IMR-90 (cell line): Measurements from ENCODE around the gene TMX1. TPM values are rescaled to one million over a fixed set of nuclear protein-coding genes. Genes with fewer than 3 reads are reported as not detected.

Source experiments
- ATAC-seq: fragments of 200-7000 bp; cut with Tn5 transposase; 2 replicates; pipeline ENCODE4 v1.9.1; 2020; ENCODE audit warnings: low read depth, mild to moderate bottlenecking, moderate library complexity
- BruUV-seq: library from RNA; stranded (reverse); fragments of 400-500 nt; replicated peaks from 2 replicates; lab custom pipeline; 2021; lab: Mats Ljungman, UMichigan
- CTCF ChIA-PET: fragments of 300-600 bp; formaldehyde crosslinking; extraction: SDS; loops from one replicate; lab custom pipeline; 2021; ENCODE audit warnings: antibody characterized with exemption; lab: Yijun Ruan, JAX
- POLR2A ChIA-PET: fragments of 300-600 bp; sonication (Branson Sonifier 250); formaldehyde crosslinking; loops from one replicate; lab custom pipeline; 2022; ENCODE audit warnings: antibody characterized with exemption; ENCODE audit not compliant: unreplicated experiment; lab: Charles Lee
- DNase-seq: peaks from one replicate; pipeline ENCODE4 v3.0.0; 2013
- H2AFZ ChIP-seq: replicated peaks from 2 replicates; pipeline ENCODE3; 2013; ENCODE audit warnings: low read length, mild to moderate bottlenecking; ENCODE audit not compliant: poor library complexity
- H2AK5ac ChIP-seq: 2 replicates; pipeline ENCODE4 v1.6.1; 2013; ENCODE audit warnings: low read depth, low read length, inconsistent platforms
- H2AK9ac ChIP-seq: replicated peaks from 2 replicates; pipeline ENCODE3; 2013; ENCODE audit warnings: mild to moderate bottlenecking, low read depth, low read length, moderate library complexity; ENCODE audit not compliant: poor library complexity
- H2BK120ac ChIP-seq: 2 replicates; pipeline ENCODE4 v1.6.1; 2013; ENCODE audit warnings: low read depth, low read length, inconsistent platforms
- H2BK15ac ChIP-seq: 3 replicates; pipeline ENCODE4 v1.6.1; 2013; ENCODE audit warnings: low read depth, low read length, inconsistent platforms
- H2BK20ac ChIP-seq: 2 replicates; pipeline ENCODE4 v1.6.1; 2013; ENCODE audit warnings: low read depth, mild to moderate bottlenecking, inconsistent platforms, low read length, moderate library complexity
- H2BK5ac ChIP-seq: 2 replicates; pipeline ENCODE4 v1.6.1; 2013; ENCODE audit warnings: mild to moderate bottlenecking, low read depth, low read length, inconsistent platforms; ENCODE audit not compliant: poor library complexity, severe bottlenecking
- H3K14ac ChIP-seq: replicated peaks from 2 replicates; pipeline ENCODE4 v1.6.1; 2013; ENCODE audit warnings: low read depth, low read length, inconsistent platforms
- H3K18ac ChIP-seq: 2 replicates; pipeline ENCODE4 v1.6.1; 2013; ENCODE audit warnings: low read depth, low read length, control low read depth
- H3K23ac ChIP-seq: 2 replicates; pipeline ENCODE4 v1.6.1; 2013; ENCODE audit warnings: low read depth, low read length, inconsistent platforms
- H3K27ac ChIP-seq: 2 replicates; pipeline ENCODE4 v1.5.1; 2013; ENCODE audit warnings: mild to moderate bottlenecking, control low read depth, low read length; ENCODE audit not compliant: insufficient read depth
- H3K27me3 ChIP-seq: 2 replicates; pipeline ENCODE4 v1.6.1; 2013; ENCODE audit warnings: low read length; ENCODE audit not compliant: control insufficient read depth, insufficient read depth
- H3K36me3 ChIP-seq: 2 replicates; pipeline ENCODE4 v1.6.1; 2013; ENCODE audit warnings: low read length, mixed read lengths; ENCODE audit not compliant: control insufficient read depth, insufficient read depth
- H3K4ac ChIP-seq: 2 replicates; pipeline ENCODE4 v1.6.1; 2013; ENCODE audit warnings: low read depth, low read length, inconsistent platforms
- H3K4me1 ChIP-seq: 2 replicates; pipeline ENCODE4 v1.6.1; 2013; ENCODE audit warnings: low read length, mixed read lengths; ENCODE audit not compliant: control insufficient read depth, insufficient read depth
- H3K4me2 ChIP-seq: 2 replicates; pipeline ENCODE4 v1.6.1; 2013; ENCODE audit warnings: low read depth, mild to moderate bottlenecking, control low read depth, low read length, moderate library complexity
- H3K4me3 ChIP-seq: 2 replicates; pipeline ENCODE4 v1.5.1; 2013; ENCODE audit warnings: low read depth, mild to moderate bottlenecking, control low read depth, low read length, moderate library complexity; ENCODE audit not compliant: insufficient read depth
- H3K56ac ChIP-seq: 2 replicates; pipeline ENCODE4 v1.6.1; 2013; ENCODE audit warnings: low read length, inconsistent platforms; ENCODE audit not compliant: insufficient read depth; ENCODE audit errors: extremely low read depth
- H3K79me1 ChIP-seq, 2 experiments: 2 replicates each; pipeline ENCODE4 v1.6.1; 2013; ENCODE audit warnings: low read length in 2 of 2, inconsistent platforms in 1 of 2, low read depth in 1 of 2
- H3K9ac ChIP-seq: 2 replicates; pipeline ENCODE4 v1.6.1; 2013; ENCODE audit warnings: low read depth, low read length, control low read depth
- H3K9me1 ChIP-seq: 2 replicates; pipeline ENCODE4 v1.6.1; 2013; ENCODE audit warnings: low read length, inconsistent platforms; ENCODE audit not compliant: insufficient read depth
- H3K9me3 ChIP-seq: 2 replicates; pipeline ENCODE4 v1.6.1; 2013; ENCODE audit warnings: low read length; ENCODE audit not compliant: control insufficient read depth, insufficient read depth
- H4K20me1 ChIP-seq: 2 replicates; pipeline ENCODE4 v1.6.1; 2013; ENCODE audit warnings: low read length, inconsistent platforms; ENCODE audit not compliant: insufficient read depth
- H4K5ac ChIP-seq: 2 replicates; pipeline ENCODE4 v1.6.1; 2013; ENCODE audit warnings: mild to moderate bottlenecking, low read depth, low read length, control low read depth
- H4K8ac ChIP-seq, 2 experiments: 2 replicates each; pipeline ENCODE4 v1.6.1; 2013; ENCODE audit warnings: low read depth in 2 of 2, low read length in 2 of 2, control low read depth in 1 of 2, inconsistent platforms in 1 of 2
- H4K91ac ChIP-seq: 2 replicates; pipeline ENCODE4 v1.6.1; 2013; ENCODE audit warnings: low read depth, low read length, inconsistent platforms; ENCODE audit not compliant: insufficient read depth
- BHLHE40 ChIP-seq: fragments of 150-350 bp; IDR thresholded peaks from 2 replicates; pipeline ENCODE4 v1.6.1; 2016; ENCODE audit warnings: mild to moderate bottlenecking, low read depth, low read length
- CEBPB ChIP-seq: IDR thresholded peaks from 2 replicates; pipeline ENCODE4 v1.6.1; 2012; ENCODE audit warnings: low read depth, low read length, improper control_type of control experiment
- CHD1 ChIP-seq: IDR thresholded peaks from 2 replicates; pipeline ENCODE4 v1.6.1; 2012; ENCODE audit warnings: low read depth, low read length, improper control_type of control experiment
- FOS ChIP-seq: fragments of 150-350 bp; IDR thresholded peaks from 2 replicates; pipeline ENCODE4 v1.6.1; 2016; ENCODE audit warnings: low read depth, low read length
- MAFK ChIP-seq: IDR thresholded peaks from 2 replicates; pipeline ENCODE4 v1.6.1; 2012; ENCODE audit warnings: low read depth, low read length, improper control_type of control experiment
- MAZ ChIP-seq: IDR thresholded peaks from 2 replicates; pipeline ENCODE4 v1.6.1; 2012; ENCODE audit warnings: low read depth, mild to moderate bottlenecking, low read length, improper control_type of control experiment, moderate library complexity, borderline replicate concordance
- MXI1 ChIP-seq: IDR thresholded peaks from 2 replicates; pipeline ENCODE4 v1.6.1; 2012; ENCODE audit warnings: low read depth, mild to moderate bottlenecking, low read length, moderate library complexity, borderline replicate concordance
- NFE2L2 ChIP-seq: fragments of 150-350 bp; IDR thresholded peaks from 2 replicates; pipeline ENCODE4 v1.6.1; 2016; ENCODE audit warnings: low read depth, mild to moderate bottlenecking, low read length
- POLR2A ChIP-seq: IDR thresholded peaks from 2 replicates; pipeline ENCODE4 v1.6.1; 2012; ENCODE audit warnings: mild to moderate bottlenecking, low read depth, low read length
- RAD21 ChIP-seq: IDR thresholded peaks from 2 replicates; pipeline ENCODE4 v1.6.1; 2012; ENCODE audit warnings: low read length, improper control_type of control experiment
- RCOR1 ChIP-seq: IDR thresholded peaks from 2 replicates; pipeline ENCODE4 v1.6.1; 2012; ENCODE audit warnings: mild to moderate bottlenecking, low read length, improper control_type of control experiment; ENCODE audit not compliant: insufficient replicate concordance
- RFX5 ChIP-seq: IDR thresholded peaks from 2 replicates; pipeline ENCODE4 v1.8.0; 2012; ENCODE audit warnings: low read depth, mild to moderate bottlenecking, low read length, moderate library complexity
- SMC3 ChIP-seq: fragments of 150-350 bp; IDR thresholded peaks from 2 replicates; pipeline ENCODE4 v1.6.1; 2016; ENCODE audit warnings: low read depth, mild to moderate bottlenecking, antibody characterized with exemption, low read length, moderate library complexity
- WGBS, 2 experiments: methylation state at CpG; one replicate each; pipeline versions ENCODE4 v1.1.5 to v1.1.7; 2013; ENCODE audit warnings: missing lambda C conversion rate in 2 of 2; ENCODE audit not compliant: insufficient read length in 1 of 2; ENCODE audit errors: extremely low coverage in 2 of 2; 5-methylcytosine and 5-hydroxymethylcytosine counted together
- dilution Hi-C: fragments of 300-500 bp; cut with HindIII; formaldehyde crosslinking; loops from one replicate; pipeline ENCODE4 v1.14.3; 2018; ENCODE audit warnings: low sequenced_read_pairs; ENCODE audit not compliant: unreplicated experiment
- in situ Hi-C: fragments of 300-500 bp; cut with MboI; formaldehyde crosslinking; loops from 3 replicates; pipeline ENCODE4 v1.14.3; 2019; ENCODE audit warnings: low sequenced_read_pairs, inconsistent platforms, mixed read lengths
- intact Hi-C: fragments of 100-400 bp; cut with micrococcal nuclease; formaldehyde crosslinking; loops from 2 replicates; pipeline ENCODE4 v1.10.0; 2022
- polyA plus RNA-seq, 3 experiments: library from polyadenylated mRNA; depleted of rRNA; stranded (reverse); fragments of >200 nt; gene quantifications; 2 replicates each; pipeline ENCODE4 v1.2.3, GENCODE V29; 2012; ENCODE audit warnings: low replicate concordance in 1 of 3
- total RNA-seq: library from RNA; depleted of rRNA; stranded (reverse); fragments of >200 nt; gene quantifications from 2 replicates; pipeline ENCODE4 v1.2.3, GENCODE V29; 2012
- TF ChIP-seq, protein P1 (sequence below): conservative IDR thresholded peaks from 2 replicates; pipeline ENCODE4 v1.5.1; 2012; ENCODE audit warnings: mild to moderate bottlenecking, low read depth, low read length, improper control_type of control experiment
- TF ChIP-seq, protein P2 (sequence below): fragments of 150-350 bp; IDR thresholded peaks from 2 replicates; pipeline ENCODE4 v1.6.1; 2016; ENCODE audit warnings: low read depth, mild to moderate bottlenecking, low read length, moderate library complexity, borderline replicate concordance
- TF ChIP-seq, protein P3 (sequence below): fragments of 150-350 bp; IDR thresholded peaks from 2 replicates; pipeline ENCODE4 v1.6.1; 2017; ENCODE audit warnings: mild to moderate bottlenecking, antibody characterized with exemption, low read length, low read depth

TMX1 gene
- total and polyA plus RNA-seq, 2 of the 4 experiments (the other 2 are of a cell fraction), result 15.3 to 24.7 TPM

DNA sequence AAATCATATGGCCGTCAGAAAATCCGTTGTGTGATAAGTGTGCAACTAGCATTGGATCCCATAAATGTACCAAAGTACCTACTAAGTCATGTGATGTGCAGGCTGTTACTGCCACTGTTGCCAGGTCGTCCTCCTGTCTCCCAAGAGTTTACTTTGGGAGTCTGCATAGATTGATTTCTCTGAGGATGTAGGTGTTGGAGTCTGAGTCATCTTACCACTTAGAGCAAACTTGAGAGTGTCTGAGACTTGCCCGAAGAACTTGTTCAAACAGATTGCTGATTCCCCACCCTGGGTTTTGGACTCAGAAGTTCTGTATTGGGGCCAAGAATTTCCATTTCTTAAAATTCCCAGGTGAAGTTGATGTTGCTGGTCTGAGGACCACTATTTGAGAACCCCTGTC is 11.4 kb downstream of the TMX1 start:
- ATAC-seq (no peak), DNase-seq (no peak)
- Histone ChIP-seq H2AK5ac (no peak overlapping the region), H3K36me3 (peaks cover 14% of the 10 kb centered on the region), H3K9me3 (no peaks in the 10 kb centered on the region), H3K18ac (no peak overlapping the region), H4K91ac (no peak overlapping the region), H3K4me2 (no peak overlapping the region), H3K9me1 (no peaks in the 10 kb centered on the region), H2AFZ (no peak overlapping the region), H4K5ac (no peak overlapping the region), H4K20me1 (no peaks in the 10 kb centered on the region), H3K9ac (no peak overlapping the region), H3K27ac (no peak overlapping the region), H3K4me1 (no peaks in the 10 kb centered on the region), H2BK120ac (no peak overlapping the region), H4K8ac (no peak overlapping the region), H3K23ac (no peak overlapping the region), H3K56ac (no peak overlapping the region), H3K4ac (no peak overlapping the region), H3K4me3 (no peak overlapping the region), H2BK20ac (no peak overlapping the region), H2BK5ac (no peak overlapping the region), H2AK9ac (no peak overlapping the region), H3K14ac (no peak overlapping the region), H3K79me1 (peaks cover 5 to 14% of the 10 kb centered on the region in 2 experiments; a peak in 3 of 4 replicates), H3K27me3 (no peaks in the 10 kb centered on the region), H2BK15ac (no peak overlapping the region)
- TF ChIP-seq FOS (no peak), RCOR1 (no peak), RFX5 (no peak), BHLHE40 (no peak), NFE2L2 (no peak), RAD21 (no peak), SMC3 (no peak), MXI1 (no peak), CEBPB (no peak), MAFK (no peak), MAZ (no peak), CHD1 (no peak), POLR2A (no peak)
- TF ChIP-seq, protein P1, sequence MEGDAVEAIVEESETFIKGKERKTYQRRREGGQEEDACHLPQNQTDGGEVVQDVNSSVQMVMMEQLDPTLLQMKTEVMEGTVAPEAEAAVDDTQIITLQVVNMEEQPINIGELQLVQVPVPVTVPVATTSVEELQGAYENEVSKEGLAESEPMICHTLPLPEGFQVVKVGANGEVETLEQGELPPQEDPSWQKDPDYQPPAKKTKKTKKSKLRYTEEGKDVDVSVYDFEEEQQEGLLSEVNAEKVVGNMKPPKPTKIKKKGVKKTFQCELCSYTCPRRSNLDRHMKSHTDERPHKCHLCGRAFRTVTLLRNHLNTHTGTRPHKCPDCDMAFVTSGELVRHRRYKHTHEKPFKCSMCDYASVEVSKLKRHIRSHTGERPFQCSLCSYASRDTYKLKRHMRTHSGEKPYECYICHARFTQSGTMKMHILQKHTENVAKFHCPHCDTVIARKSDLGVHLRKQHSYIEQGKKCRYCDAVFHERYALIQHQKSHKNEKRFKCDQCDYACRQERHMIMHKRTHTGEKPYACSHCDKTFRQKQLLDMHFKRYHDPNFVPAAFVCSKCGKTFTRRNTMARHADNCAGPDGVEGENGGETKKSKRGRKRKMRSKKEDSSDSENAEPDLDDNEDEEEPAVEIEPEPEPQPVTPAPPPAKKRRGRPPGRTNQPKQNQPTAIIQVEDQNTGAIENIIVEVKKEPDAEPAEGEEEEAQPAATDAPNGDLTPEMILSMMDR, result no peak
- TF ChIP-seq, protein P2, sequence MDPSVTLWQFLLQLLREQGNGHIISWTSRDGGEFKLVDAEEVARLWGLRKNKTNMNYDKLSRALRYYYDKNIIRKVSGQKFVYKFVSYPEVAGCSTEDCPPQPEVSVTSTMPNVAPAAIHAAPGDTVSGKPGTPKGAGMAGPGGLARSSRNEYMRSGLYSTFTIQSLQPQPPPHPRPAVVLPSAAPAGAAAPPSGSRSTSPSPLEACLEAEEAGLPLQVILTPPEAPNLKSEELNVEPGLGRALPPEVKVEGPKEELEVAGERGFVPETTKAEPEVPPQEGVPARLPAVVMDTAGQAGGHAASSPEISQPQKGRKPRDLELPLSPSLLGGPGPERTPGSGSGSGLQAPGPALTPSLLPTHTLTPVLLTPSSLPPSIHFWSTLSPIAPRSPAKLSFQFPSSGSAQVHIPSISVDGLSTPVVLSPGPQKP, result no peak
- TF ChIP-seq, protein P3, sequence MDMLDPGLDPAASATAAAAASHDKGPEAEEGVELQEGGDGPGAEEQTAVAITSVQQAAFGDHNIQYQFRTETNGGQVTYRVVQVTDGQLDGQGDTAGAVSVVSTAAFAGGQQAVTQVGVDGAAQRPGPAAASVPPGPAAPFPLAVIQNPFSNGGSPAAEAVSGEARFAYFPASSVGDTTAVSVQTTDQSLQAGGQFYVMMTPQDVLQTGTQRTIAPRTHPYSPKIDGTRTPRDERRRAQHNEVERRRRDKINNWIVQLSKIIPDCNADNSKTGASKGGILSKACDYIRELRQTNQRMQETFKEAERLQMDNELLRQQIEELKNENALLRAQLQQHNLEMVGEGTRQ, result no peak
- ChIA-PET POLR2A (no interaction called here), CTCF (no interaction called here)
- BruUV-seq, result no TSS peak
- in situ Hi-C loops, result no loop called here
- intact Hi-C loops, result no loop called here
- whole genome bisulfite sequencing, 2 experiments, result no CpG with 5 or more reads among the region's 4 CpGs
- dilution Hi-C loops, result no loop called here
